Astrocyte (in vitro differentiated cells and primary cell): ENCODE measurements around the gene CST9.

ENCODE experiments used
- CTCF ChIP-seq: IDR thresholded peaks from 2 replicates; pipeline ENCODE4 v1.5.1; 2011; ENCODE audit warnings: low read depth, mild to moderate bottlenecking, inconsistent platforms, low read length, moderate library complexity; ENCODE audit not compliant: insufficient read depth
- EZH2 ChIP-seq: IDR thresholded peaks from 2 replicates; pipeline ENCODE4 v1.6.1; 2012; ENCODE audit warnings: mild to moderate bottlenecking, low read length, inconsistent platforms; ENCODE audit not compliant: insufficient read depth

GRCh38 chr20:23643659-23644058 is 37.9 kb upstream of the CST9 start:
- TF ChIP-seq CTCF (no peak), EZH2 (no peak)
